Glomerular visceral epithelial cell (primary cell): ENCODE data around the gene HDAC4.
A peak's percentile ranks its signal among the peaks of the same experiment; 100 is the strongest.

Source experiments
- DNase-seq: peaks from one replicate; pipeline ENCODE4 v3.0.0-alpha.2; 2016; ENCODE audit errors: extremely low spot score

HDAC4 gene

DNA sequence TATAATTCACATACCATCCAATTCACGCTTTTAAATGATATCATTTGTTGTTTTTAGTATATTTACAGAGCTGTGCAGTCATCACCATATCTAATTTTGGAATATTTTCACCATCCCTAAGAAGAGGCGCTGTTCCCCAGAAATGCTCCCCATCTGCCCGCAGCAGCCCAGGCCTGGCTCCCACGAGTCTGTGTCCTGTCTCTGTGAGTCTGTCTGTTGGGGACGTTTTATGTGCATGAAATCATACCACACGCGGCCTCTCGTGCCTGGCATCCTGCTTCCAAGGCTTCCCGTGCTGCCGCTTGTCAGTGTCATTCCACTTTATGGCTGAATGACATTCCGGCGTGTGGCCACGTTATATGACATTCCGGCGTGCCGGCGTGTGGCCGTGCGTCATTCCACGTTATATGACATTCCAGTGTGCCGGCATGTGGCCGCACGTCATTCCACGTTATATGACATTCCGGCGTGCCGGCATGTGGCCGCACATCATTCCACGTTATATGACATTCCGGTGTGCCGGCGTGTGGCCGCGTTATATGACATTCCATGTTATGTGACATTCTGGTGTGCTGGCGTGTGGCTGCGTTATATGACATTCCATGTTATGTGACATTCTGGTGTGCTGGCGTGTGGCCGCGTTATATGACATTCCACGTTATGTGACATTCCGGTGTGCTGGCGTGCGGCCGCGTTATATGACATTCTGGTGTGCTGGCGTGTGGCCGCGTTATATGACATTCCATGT, 276.5 kb downstream of the HDAC4 start:
- no peak for DNase-seq

DNA sequence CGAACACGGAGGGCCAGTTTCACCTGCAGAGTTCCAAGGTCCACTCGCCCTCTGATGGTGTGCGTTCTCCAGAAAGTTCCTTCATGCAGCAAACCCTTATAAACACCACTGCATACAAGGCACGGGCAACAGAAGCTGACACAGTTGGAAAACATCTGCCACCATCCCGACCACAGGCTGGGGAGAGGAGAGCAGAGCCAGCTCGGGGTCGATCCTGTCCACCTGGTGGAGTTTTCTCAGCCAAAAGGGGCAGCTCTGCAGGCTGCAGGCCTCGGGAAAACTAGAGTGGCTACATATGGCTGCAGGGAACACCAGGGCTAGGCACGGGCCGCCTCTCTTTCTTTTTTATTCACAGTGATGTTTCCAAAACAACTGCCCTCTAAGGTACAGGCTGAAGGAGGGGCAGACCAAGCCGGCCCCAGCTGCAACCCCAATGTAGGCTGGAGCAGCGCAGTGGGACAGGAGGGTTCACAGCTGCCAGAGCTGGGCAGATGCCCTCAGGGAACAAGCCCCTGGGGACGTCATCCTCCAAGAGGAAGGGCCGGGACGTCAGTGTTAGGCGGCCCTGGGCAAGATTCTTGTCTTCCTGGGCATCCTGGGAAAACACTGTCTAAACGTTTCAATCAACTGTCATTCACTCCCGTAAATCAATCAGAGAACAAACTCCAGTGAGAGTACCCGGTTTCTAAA, 278.3 kb downstream of the HDAC4 start:
- DNase-seq: no peak

DNA sequence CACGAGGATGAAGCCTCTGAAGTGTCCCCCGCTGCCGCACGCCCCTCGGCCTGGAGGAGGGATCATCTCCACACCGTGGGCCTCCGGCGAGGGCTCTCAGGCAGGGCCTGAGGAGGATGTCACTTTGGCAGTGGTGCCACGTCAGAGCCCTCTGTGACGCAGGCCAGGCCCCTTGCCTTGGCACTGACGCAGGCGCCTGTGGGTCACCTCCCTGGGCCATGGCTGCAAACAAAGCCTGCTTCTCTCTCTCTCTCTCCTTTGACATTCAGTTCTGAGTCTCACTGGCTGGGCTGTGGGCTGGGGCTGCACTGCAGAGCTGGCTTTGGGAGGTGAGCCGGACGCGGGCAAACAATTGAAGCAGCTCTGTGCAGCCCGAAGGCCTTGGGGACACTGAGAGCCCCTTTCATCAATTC, 279.2 kb downstream of the HDAC4 start:
- no peak for DNase-seq

DNA sequence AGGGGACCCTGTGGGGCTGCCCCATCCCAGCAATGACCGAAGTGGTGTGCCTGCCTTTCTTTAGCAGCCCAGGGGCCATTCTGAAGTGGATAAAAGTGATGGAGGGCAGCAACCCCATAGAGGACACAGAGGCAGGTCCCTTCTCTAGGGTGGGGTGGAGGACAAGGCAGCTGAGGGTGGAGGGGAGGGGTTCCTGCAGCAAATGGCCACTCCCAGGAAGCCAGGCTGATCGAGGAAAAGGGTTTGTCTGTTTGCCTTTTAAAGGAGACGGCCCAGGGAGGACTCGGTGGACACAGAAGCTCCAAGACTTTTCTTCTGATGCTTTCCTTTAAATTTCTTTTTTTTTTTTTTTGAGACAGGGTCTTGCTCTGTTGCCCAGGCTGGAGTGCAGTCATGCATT, 280.2 kb downstream of the HDAC4 start:
- no peak for DNase-seq

DNA sequence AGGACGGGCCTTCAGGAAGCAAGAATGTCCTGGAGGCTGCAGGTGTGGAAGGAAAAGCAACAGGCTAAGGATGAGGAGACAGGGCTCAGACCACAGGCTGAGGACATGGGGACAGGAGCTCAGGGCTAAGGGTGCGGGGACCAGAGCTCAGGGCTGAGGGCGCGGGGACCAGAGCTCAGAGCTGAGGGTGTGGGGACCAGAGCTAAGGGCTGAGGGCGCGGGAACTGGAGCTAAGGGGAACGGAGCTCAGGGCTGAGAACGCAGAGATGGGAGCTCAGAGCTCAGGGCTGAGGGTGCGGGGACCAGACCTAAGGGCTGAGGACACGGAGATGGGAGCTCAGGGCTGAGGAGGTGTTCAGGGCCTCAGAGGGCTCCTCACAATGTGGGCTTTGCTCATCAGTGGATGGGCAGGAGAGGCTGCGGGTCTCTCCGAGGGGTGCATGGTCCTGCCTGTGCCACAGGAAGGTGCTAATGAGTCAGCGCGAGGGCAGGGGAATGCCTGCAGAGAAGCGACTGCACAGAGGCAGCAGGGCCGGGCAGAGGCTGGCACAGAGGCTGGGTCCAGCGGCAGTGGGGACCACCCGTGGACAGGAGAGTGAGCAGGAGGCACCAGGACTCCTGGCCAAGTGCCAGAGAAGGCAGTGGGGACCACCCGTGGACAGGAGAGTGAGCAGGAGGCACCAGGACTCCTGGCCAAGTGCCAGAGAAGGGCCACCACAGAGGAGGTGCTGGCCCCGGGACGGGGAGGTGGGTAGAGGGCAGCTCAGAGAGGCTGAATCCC, 281.3 kb downstream of the HDAC4 start:
- no peak for DNase-seq

DNA sequence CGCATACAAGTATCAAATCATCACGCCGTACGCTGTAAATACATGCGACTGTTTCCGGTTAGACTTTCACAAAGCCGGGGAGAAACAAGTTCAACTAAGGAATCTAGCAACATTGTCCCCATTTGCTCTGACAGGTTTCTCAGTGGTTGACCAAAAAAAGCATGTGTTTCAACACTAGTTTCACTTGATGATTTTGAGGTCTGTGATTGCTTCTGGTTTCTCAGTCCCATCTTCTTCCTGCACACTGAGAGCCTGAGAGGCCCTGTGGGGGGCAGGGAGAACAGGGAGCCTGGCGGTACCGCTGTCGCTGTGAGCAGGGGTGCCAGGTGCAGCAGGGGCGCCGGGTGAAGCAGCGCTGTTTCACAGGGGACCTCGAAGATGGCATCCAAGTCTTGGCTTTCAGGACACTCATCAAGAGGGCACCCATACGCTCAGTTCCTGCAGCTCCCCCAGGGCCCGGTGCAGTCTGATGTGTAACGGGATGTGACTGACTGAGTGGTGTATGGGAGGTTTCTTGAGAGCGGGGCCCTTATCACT, 282.1 kb downstream of the HDAC4 start:
- no peak for DNase-seq

DNA sequence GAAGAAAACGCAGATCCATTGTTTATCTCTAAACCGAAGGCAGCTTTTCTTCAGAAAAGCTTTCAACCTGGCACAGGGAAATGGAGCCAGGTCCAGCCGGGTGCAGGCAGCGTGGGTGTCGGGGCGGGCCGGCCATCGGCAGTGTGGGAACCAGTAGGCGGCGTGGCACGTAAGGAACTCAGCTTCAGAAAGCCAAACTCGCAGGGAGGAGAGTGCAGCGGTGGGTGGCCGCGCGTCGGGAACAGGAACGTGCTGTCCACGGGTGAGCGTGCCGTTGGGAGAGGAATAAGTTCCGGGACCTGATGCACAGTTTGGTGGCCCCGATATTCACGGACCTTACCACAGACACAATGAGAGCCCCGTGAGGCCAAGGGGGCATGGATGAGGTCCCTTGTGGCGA, 282.6 kb downstream of the HDAC4 start:
- no peak for DNase-seq

DNA sequence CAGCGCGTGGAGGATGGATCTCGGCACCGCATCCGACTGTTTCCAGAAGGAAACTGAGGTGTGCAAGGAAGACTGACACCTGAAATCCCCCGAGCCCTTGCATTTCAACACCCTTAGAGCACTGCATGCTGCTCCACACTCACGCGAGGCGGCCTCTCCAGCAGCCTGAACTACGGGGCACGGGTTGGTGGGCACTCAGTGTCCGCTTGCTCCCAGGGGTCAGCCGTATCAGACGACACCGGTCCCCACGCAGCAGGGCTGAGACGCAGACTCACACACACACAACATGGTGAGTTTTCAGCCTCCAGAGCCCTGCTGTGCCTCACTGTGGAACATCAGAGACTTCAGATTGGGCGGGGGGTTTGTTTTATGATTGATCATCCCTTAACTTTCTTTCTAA, 283.0 kb downstream of the HDAC4 start:
- no peak for DNase-seq

DNA sequence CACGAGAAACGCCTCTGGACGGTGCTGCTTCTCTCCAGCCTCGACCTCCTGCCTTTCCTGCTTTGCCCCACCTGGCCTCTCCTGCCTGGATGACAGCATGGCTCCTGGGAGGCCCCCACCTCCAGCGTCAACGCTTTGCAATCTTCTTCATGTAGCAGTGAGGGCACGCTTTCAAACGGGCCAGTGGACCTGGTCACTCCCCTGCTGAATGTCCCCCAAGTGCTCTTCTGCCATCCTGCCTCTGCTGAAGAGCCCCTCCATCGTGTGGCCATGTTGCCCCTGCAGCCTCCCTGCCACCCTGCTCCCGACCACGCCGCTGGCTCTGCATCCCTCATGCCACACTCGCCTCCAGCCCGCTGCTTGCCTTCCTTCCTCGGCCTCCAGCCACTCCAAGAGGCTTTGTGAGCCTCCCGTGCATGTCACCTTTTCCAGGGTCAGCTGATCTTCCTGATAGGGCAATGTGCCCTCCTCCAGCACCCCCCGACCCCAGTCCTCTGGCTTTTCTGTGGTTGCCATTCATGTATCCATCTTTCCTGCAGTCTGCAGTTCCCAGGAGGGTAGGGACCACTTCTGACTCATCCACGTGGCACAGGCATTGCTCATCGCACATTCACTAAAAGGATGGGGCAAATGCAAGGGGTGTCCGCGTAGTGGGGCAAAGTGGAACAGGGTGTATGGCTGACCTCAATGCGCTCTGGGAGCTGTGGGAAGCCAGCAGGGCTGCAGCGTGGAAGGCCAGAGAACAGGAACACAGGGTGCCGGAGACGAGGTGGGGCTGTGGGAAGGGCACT, 284.2 kb downstream of the HDAC4 start:
- DNase-seq: peak; percentile 45

DNA sequence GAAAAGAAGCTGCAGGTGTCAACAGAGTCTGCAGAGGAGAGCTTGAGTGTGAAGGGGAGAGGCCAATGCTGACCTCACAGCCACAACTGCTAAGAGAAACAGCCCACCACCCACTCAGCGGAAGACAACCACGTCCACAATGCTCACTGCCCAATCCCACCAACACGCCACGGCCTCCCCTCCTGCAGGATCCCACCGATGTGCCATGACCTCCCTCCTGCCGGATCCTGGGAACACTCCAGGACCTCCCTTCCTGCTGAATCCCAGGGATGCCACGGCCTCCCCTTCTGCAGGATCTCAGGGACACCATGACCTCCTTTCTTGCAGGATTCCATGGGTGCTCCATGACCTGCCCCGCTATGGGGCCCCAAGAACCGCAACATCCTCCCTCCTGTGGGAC, 285.2 kb downstream of the HDAC4 start:
- DNase-seq: no peak

DNA sequence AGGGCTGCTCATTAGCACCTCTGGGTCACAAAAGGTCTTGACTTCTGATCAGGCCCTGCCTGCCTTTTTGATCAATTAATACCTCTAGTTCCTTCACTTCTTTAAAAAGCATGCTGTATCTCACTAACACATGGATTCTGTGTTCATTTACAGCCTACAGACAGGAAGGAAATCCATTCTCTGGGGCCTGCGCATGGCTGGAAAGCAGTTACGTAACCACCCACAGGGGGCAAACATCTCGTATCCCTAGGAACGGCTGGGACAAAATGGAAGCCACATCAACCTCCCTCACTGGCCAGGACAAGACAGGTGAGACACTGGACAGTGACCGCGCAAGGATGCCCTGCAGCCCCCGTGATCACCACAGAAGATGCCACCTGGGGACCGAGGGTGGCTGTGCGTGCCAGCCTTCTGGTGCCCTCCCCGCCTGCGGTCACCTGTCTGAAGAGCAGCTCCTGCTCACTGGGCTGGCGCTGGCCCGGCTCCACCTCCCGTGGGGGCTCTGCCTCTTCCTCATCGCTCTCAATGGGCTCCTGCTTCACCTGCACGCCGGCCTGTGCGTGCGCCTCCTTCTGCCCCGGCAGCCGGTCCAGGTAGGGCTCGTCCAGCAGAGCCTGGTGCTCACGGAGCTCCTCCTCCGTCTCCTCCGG, 286.1 kb downstream of the HDAC4 start:
- no peak for DNase-seq

DNA sequence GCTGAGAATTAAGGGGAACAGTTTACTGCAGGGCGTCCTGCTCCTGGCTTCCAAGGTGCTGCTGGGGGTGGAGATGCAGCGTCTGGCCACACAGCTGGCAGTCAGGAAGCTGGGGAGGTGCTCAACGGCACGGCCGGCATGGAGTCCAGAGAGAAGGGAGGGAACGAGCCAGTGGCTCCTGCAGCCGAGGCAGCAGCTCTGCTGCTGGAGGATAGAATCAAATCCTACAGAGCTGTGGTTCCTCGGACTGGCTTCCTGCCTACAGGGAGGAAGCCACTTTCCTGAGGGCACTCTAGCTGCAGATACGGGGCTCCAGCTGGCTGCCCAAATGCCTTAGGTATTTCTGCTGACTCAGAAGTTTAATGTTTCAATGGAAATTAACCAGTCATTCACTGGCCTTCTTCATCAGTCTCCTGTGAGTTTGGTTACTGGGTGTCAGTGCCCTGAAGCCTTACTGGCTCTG, 286.7 kb downstream of the HDAC4 start:
- peak; percentile 59 for DNase-seq

DNA sequence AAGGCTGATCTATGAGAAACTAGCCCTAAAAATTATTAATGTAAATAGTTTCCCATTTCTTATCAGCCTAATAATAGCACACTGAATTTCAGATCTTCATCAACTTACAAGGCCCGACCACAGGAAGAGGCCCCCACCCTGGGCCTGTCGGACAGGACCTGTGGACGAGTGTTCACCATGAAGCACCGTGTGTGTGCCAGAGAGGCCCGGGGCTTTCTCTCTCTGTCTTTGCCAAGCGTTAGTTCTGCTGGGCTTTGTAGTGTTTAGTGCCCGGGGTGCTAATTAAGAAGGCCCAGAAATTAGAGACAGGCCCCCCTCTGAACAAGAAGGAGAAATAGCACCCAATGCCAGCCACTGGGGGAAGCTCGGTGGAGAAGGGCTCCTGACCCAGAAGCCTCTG, 287.2 kb downstream of the HDAC4 start:
- no peak for DNase-seq

DNA sequence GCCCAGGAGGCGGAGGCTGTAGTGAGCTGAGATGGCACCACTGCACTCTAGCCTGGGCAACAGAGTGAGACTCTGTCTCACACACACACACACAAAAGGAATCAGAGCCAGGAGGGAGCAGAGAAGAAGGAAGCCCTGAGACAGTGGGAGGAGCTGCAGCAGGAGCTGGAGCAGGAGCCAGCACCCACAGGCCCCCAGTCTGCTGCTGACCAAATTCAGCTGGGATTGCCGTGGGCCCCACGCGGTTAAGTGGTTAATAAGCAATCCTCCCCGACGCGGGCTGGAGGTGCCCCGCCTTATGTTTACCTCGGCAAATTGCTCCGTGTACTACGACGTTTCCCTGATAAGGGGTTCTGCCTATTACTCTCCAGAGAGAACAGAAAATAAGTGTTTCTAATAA, 287.6 kb downstream of the HDAC4 start:
- peak; percentile 55 for DNase-seq

DNA sequence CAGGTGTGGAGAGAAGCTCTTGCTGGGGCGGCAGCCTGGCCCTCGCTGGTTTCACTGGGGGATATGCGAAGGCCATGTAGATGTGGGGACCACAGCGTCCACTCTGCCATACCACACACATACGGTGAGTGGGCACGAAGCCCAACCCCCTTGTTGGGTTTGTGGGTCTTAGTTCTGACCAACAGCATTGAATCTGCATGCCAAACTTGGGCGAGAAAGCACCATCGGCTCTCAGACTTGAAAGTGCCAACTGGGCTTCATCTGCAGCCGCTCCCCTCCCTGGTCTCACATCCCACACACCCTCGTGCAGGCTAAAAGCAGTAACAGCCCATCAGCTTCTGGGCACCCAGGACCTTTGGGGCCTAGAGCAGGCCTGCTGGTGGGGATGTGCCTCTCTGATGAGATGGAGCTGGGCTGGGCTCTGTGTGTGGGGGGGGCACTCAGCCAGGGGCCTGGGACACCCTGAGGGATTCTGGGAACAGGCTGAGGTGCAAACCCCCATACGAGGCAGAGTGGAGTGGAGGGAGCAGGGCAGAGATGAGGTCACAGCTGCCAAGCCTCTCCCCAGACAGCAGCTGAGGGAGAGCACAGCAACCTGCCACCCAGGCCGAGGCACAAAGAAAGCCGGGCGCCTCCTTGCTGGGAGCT, 288.6 kb downstream of the HDAC4 start:
- DNase-seq: no peak

DNA sequence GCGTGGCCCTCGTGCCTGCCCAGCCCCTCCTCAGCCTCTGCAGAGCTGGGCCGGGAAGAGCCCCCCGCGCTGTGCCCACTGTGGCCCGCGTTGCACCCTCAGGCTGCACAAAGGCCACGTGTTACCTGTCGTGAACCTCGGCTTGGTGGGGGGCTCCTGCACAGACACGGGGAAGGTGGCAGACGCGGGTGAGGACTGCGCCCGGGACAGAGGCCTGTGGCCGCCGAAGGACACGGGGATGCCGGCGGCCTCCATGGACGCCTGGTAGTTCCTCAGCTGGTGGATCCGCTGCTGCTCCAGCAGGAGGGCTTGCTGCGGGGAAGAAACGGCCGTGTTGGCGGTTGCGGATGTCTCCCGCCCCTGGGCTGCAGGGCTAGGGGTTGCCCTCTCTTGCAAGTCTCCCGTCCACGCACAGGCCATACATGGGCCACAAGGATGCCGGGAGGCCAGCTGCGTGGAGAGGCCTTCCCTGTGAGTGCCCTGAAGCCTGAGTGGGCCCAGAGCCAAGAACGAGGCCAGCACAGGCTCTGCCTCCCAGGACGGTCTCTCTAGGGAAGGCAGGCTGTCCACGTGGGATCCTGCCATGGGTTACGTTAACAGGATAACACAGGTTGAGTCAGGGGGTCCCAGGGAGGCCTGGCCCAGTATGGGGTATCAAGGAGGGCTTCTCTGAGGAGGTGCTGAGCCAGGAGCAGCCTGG, 289.3 kb downstream of the HDAC4 start:
- DNase-seq: no peak

DNA sequence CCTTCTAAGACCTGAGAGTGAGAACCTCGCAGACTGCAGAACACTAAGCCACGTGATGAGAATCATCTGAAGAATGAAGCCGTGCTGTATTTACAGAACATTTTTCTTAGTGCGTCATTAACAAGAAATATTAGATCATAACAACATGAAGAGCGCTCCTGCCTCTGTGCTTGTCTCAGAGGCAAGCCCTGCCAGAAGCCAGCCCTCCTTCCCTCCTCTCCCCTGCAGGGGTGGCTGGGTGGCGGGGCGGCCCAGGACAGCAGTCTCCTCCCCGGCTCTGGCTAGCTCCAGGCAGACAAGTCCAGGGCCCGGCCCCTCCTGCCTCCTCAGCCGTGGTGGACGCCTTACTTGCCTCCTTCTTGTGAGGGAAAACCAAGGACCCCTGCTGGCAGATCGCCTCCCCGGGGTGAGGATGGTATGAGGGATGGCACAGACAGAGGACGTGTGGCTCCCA, 290.2 kb downstream of the HDAC4 start:
- no peak for DNase-seq

DNA sequence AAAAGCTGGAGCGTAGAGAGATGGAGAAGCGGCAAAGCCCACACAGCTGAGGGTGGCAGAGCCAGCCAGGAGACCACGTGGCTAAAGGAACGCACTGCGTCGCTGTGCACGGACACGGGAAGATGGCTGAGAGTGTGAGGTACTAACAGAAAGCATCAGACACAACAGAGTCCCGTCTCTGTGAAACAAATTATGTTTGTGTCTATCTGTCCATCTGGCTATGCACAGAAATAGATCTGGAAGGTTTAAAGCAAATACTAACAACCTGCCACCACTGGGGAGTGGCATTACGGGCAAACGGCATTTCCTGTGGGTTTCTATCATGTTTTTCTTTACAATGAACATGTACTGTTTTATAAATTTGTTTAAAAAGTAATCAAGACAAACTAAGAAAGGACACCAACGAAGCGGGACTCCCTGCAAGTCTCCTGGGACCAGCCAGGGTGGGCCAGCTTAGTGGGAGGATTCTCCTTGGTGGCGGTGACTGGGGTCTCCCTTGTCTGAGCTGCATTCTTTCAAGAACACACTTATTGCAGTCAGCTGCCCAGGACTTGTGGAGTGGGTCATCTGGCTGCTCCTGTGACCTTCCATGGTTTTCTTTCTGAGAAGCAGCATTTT, 290.8 kb downstream of the HDAC4 start:
- no peak for DNase-seq
